ENCODE results near the gene ZBTB8OS.

GRCh38 chr1:32626176-32626575 lies 24.2 kb downstream of the ZBTB8OS start:
- TF ChIP-seq, protein P1, sequence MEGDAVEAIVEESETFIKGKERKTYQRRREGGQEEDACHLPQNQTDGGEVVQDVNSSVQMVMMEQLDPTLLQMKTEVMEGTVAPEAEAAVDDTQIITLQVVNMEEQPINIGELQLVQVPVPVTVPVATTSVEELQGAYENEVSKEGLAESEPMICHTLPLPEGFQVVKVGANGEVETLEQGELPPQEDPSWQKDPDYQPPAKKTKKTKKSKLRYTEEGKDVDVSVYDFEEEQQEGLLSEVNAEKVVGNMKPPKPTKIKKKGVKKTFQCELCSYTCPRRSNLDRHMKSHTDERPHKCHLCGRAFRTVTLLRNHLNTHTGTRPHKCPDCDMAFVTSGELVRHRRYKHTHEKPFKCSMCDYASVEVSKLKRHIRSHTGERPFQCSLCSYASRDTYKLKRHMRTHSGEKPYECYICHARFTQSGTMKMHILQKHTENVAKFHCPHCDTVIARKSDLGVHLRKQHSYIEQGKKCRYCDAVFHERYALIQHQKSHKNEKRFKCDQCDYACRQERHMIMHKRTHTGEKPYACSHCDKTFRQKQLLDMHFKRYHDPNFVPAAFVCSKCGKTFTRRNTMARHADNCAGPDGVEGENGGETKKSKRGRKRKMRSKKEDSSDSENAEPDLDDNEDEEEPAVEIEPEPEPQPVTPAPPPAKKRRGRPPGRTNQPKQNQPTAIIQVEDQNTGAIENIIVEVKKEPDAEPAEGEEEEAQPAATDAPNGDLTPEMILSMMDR (IDR thresholded peaks at IDR 0.05): no peak
- TF ChIP-seq EP300 (IDR thresholded peaks at IDR 0.05): no peak

Measured in ovary (tissue), 3 donors.